ENCODE results near the gene PEX11A.
"Not testable (repeated sequence)": the region's sequence is repeated elsewhere in the genome, so short reads cannot be mapped to it uniquely, and the experiment has no call there.

PEX11A gene, protein sequence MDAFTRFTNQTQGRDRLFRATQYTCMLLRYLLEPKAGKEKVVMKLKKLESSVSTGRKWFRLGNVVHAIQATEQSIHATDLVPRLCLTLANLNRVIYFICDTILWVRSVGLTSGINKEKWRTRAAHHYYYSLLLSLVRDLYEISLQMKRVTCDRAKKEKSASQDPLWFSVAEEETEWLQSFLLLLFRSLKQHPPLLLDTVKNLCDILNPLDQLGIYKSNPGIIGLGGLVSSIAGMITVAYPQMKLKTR

DNA sequence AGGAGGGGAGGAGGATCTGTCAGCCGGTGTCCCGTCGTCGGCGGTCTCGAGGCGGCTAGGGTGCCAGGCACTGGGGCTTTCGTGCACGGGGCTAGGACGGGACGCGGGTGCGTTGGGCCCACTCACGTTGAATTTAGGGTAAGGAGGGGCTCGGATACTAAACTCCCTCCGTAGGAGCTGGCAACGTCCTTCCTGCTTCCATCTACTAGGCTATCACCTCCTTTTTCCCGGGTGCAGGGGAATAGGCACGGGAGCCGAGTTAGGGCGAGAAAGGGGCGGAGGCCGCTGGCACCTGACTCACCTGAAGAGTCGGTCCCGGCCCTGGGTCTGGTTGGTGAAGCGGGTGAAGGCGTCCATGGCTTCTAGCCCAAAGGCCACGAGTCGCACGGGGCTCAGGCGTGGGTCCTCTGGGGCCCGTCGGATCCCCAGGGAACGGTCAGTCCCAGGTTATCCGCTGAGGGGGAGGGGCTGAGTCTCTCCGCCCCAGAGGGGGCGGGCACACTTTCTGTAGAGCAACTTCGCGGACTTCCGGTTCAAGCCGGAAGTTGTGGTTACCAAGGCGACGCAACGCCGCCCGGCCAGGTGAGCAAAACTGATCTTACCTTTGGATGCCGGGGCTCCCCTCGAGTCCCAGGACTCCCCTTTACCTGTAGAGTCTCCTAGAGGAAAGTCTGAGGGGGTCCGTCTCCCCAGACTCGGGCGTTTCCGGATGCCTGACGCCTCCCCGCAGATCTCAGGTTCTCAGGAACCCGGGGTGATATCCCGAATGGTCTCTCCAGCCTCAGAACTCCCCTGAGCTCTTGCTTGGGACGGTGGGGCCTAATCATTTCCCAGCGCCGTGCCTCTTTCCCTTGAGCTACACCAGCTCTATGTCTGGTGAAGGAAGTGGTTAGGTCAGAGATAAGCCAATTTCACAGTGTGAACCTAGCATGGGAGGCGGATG lies at the start of gene PEX11A, which contains the start of gene WDR93:
PEX11A (minus strand) TSS at position 479 of the 943 bp plus-strand sequence; CDS start at position 357, 122 bp downstream.
WDR93 (plus strand) TSS at position 536 of the 943 bp plus-strand sequence. CDS start 10,936 bp downstream, outside the sequence.
- ATAC-seq = peak; percentile 89
- DNase-seq = peak; percentile 84

DNA sequence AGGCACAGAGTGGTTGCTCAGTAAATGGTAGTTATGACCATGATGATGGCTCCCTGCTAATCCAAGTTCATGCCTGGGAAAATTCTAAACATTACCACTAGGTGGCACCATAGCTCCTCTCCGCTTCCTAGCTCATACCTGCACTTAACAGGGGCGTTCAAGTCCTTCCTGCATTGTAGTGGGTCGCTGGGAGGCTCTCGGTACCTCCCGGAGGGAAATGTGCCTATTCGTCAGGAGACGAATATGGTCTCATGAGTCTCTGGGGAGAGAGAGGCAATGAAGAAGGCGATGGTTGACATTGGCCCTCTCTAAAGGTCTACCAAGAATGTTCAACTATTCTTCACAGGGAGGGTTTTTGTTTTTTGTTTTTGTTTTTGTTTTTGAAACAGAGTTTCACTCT lies 49.6 kb upstream of the PEX11A start:
- DNase-seq (peak; percentile 48), ATAC-seq (peak; percentile 74)

DNA sequence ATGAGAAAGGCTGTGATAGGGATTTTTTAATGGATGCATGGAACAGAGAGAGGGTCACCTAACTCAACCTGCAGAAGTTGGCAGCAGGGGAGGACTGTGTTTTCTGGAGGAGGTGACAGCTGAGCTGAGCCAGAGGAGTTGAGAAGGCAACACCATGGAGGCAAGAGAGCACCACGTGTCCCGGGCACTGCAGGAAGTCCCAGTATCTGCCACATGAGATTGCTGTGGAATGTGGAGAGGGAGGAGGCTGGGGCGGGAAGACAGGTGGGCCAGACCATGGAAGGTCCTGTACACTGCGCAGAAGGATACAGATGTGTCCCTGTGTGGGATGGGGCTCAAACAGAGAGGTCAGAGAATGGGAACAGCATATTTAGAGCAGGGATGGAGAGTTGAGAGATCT lies 45.2 kb upstream of the PEX11A start:
- ATAC-seq = no peak
- no peak for DNase-seq

DNA sequence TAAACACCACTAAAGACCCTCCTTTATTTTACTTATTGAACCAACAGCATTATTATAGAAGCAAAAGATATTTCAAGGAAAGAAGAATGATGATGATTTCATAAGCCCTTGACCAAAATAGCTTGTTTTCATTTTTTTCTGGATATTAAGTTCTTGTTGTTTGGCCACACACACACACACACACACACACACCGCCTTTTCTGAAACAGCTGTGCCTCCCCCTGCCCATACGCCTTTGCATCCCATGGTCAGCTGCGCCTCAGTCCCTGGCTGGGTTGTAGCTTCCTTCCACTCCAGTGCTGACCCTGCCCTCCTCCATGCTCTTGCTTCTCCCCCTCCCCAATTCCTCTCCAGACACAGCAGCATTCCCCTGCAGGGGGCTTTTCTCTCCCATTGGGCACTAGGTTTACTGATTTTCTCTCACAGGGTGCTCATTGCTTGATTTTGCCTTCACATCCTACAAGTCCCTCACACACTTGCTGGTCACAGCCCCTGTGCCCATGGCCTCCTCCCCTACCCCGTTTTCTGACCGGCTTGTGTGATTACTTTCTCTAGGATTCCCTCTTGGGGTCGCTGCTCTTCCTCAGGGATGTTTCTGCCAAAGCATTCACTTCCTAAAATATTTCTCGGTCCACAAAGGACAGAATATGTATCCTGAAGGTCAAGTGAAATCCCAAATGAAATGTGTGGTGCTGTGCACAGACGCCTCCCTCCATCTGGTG lies 42.1 kb upstream of the PEX11A start:
- DNase-seq (no peak), ATAC-seq (no peak)

DNA sequence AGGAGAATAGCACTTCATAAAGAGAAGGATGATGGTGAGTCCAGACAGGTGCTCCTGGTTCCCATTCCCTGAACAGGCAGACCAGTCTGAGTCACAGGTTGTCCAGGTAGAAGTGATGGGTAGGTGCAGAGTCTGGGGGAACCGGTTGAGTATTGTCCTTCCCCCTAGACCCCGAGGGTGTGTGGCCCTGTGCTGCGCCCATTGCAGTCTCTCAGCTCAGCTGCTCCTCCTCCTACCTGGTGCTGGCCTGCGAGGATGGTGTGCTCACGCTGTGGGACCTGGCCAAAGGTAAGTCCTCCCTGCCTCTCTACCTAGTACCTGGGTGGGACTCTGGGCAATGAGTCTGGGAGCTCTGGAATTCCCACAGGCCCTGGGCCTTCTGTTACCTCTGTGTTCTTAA lies 40.7 kb upstream of the PEX11A start:
- ATAC-seq (no peak), DNase-seq (no peak)

DNA sequence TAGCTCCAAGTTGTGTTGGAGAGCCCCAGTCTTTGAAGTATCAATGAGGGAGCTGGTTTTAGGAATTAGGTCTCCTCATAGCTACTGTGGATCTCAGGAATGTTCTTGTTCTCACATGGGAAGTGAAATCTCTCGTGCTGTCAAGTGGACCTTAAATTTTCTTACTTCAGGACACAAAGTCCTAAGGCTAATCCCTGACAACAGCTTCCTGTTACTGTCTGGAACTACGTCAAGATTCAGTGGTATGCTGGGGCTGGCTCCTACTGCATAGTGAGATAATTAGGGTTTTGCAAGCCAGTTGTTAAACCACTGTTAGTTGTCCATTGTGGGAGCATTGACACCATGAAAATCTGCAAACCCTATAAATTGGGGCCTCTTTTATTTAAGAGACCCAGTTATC lies 37.7 kb upstream of the PEX11A start:
- DNase-seq = no peak
- no peak for ATAC-seq

DNA sequence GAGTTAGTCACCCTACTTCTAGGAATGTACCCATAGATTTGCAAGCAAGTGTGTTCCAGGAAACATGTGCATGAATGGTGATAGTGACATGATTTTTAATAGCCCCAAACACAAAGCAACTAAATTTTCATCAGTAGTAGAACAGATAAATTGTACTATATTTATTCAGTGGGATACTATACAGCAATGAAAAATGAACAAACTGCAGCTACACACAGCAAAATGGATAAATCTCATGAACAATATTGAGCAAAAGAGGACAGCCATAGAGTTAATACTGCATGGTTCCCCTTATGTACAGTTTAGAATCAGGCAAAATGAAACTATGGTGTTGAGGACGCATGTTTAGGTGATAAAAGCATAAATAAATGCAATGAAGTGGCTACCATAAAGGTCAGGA lies 34.5 kb upstream of the PEX11A start:
- DNase-seq (no peak), ATAC-seq (no peak)

DNA sequence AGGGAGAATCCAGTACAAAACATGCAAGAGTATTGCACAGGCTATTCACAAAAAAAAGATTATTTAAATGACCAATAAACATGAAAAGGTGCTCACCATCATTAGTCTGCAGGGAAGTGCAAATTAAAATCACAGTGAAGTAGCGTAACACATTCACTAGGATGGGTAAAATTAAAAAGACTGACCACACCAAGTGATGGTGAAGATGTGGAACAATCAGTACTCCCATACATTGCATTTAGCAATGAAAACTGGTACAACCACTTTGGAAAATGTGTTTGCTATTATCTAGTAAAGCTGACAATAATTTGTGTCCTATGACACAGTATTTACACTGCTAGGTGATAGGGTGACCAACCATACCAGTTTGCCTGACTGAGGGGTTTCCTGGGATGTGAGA lies 34.1 kb upstream of the PEX11A start:
- ATAC-seq = no peak
- DNase-seq = no peak

DNA sequence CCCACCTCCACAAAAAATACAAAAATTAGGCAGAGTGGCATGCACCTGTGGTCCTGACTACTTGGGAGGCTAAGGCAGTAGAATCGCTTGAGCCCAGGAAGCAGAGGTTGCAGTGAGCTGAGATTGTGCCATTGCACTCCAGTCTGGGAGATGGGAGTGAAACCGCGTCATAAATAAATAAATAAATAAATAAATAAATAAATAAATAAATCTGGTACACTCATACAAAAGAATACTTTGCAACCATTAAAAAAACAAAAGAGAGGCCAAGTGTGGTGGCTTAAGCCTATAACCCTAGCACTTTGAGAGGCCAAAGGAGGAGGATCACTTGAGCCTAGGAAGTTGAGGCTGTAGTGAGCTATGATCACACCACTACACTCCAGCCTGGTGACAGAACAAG lies 32.5 kb upstream of the PEX11A start:
- no peak for ATAC-seq
- DNase-seq = no peak

DNA sequence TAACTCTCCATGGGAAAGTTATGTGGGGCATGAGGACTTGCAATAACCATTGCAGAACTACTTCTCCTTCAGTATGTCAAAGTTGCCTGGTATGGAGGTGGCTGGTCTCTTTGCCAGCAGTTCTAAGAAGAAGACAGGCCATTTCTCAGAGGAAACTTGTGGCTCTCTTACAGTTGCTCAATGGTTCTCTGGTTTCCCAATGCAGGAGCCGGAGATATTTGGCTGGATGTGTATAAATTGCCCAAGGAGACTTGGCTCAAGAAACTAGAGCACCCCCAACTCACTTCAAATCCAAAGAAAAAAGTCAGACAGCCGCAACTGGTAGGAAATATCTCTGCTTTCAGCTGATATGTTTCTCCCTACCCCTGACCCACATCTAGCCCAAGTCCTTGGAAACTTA lies 24.2 kb upstream of the PEX11A start:
- no peak for ATAC-seq
- DNase-seq = no peak

DNA sequence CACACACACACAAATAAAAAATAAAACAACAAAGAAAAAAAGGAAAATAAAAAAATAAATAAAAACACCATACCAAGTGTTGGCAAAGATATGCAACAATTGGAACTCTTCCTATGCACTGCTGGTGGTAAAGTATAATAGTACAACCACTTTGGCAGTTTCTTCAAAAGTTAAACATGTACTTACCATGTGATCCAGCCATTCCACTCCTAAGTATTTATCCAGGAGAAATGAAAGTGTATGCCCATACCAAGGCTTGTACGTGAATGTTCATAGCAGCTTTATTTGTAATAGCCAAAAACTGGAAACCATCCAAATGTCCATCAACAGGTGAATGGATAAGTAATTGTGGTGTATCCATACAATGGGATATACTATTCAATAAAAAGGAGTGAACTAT lies 17.0 kb upstream of the PEX11A start:
- no peak for DNase-seq
- ATAC-seq = no peak

DNA sequence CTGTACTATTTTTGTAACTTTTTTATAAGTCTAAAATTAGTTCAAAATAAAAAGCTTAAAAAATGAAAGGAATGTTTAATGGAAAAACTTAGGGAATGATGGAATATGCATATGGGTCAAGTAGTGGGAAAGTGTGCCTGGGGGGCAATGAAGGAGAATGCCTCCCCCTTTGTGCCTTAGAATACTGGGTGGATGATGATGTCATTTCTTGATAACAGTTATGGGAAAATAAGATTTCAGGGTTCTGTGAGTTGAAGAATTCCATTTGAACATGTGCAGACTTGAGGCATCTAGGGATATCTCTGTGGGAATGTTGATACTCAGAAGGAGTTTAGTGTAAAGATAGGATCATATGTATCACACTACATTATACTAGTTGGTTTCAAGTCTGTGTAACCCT lies 13.9 kb upstream of the PEX11A start:
- ATAC-seq (no peak), DNase-seq (no peak)

DNA sequence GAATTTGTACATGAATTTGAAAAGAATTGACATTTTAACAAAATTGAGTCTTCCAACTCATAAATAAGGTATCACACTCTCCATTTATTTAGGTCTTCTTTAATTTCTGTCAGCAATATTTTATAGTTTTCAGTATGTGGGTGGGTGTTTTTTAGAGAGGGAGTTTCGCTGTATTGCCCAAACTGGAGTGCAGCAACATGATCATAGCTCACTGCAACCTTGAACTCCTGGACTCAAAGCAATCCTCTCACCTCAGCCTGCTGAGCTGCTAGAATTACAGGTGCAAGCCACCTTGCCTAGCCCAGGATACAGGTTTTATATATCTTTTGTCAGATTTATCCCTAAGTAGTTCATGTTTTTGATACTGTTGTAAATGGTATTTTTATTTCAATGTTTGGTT lies 4.6 kb upstream of the PEX11A start:
- DNase-seq (no peak), ATAC-seq (no peak)

DNA sequence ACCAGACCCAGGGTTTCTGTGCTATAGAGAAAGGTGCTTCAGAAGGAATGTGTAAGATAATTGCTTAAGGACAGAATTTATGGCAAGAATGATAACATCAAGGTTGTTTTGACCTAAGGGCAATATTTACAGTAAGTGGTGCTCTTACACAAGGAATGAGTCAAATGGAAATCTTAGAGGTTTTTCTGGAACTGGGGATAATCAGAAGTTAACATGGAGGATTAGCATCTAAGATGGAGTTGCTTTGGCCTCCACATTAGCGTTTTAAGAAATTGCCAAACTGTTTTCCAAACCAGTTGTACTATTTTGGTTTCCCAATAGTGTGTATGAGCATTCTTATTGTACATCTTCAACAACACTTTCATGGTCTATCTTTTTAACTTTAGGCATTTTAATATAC lies 3.1 kb upstream of the PEX11A start:
- no peak for DNase-seq
- ATAC-seq = no peak

DNA sequence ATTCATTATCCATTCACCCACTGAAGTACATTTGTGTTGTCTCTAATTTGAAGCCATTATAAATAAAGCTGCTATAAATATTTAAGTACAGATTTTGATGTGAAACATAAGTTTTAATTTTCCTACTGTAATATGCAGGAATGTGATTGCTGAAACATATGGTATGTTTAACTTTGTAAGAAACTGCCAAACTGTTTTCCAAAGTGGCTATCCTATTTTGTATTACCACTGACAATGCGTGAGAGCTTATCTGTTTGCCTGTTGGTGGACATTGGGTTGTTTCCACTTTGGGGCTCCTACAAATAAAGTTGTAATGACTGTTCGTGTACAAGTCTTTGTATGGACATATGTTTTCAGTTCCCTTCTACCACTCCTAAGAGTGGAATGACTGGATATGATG lies 2.5 kb upstream of the PEX11A start:
- no peak for ATAC-seq
- DNase-seq = no peak

DNA sequence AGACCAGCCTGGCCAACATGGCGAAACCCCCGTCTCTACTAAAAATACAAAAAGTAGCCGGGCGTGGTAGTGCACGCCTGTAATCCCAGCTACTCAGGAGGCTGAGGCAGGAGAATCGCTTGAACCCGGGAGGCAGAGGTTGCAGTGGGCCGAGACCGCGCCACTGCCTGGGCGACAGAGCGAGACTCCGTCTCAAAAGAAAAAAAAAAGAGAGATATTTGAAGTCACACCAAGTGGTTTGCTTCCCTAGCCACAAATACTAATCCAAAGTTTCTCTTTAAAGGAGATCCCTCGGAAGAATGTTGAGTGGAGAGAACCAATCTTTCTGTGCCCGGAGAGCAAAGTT lies 651 bp downstream of the PEX11A start:
- ATAC-seq = not testable (repeated sequence)

DNA sequence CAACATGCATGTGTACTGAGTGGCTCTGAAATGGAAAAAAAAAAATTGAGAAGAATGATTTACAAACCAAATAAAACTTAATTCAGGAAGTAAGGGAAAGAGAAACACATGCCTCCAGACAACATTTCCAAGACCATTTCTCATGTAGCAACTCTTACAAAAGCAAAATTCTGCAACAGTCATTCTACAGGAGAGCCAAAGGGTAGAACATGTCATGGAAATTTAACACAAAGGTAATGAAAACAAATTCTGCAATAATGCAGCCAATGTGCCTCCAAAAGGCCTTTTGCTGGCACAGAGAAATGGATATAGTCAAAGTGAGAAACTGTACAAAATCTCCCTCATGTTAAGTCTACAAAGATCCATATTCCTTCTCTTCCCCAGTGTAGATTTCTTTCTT lies 4.0 kb downstream of the PEX11A start:
- ATAC-seq (no peak), DNase-seq (no peak)

More for the DNA sequence above, 651 bp downstream of the PEX11A start:
- not testable (repeated sequence) for DNase-seq

DNA sequence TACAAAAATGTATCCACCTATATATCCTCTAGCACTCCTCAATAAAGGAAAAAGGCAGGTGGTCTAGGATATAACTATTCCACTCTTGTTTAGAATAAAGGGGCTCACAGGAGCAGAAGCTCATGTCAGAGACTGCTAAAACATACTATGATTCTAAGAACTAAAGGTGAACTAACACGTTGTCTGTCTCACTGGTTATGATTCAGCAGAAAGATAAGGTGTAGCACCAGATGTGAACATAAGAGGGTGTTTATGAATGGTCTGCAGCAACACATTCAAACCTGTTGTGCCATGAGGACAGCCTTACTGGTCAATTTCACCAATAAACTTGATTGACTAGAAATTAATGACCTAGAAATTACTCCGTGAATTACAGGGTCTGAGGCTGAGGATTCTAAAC lies 4.6 kb downstream of the PEX11A start:
- DNase-seq (no peak), ATAC-seq (no peak)

DNA sequence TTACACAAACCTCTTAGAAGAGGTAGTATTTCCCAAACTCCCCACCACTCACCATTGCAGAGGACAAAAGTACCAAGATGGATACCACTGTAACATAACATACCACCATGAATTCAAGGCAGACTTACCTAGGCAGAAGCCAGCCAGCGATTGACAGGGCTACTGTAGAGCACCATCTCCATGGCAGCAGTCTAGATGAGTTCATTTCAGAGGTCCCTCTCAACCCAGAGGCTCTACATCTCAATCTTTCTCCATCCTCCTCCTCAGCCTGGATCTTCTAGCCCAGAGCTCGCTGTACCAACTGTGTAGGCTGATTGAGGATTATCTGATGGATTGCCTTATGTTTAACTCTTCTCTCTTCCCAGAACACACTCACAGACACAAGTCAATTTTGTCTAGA lies 9.4 kb downstream of the PEX11A start:
- no peak for ATAC-seq
- no peak for DNase-seq

DNA sequence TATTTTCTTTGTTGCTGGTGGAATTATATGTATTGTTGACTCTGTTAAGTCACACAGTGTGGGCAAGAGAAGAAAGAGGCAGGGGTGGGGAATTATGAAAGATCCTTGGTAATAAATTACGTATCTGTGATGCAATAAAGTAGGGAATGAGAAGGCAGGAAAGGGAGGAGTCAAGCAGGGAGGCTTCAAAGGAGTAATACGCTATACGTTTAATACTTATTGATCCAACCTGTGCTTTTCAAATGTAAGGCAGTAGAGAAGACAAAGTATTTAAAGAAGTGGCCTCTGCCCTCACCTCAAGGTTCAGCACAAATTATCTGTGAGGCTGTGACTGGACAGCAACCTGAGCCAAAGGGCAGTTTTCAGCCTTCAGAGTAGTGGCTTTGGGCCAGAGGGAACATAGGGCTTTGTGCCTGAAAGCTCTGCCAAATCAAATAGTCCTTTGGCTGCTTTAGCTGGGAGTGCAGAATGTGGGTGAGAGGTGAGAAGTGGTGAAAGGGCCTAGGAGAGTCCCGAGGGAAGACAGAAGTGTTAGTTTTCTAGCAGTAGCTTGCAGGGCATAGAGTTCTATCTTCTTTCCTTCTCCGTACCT lies 10.2 kb downstream of the PEX11A start:
- DNase-seq (no peak), ATAC-seq (no peak)

DNA sequence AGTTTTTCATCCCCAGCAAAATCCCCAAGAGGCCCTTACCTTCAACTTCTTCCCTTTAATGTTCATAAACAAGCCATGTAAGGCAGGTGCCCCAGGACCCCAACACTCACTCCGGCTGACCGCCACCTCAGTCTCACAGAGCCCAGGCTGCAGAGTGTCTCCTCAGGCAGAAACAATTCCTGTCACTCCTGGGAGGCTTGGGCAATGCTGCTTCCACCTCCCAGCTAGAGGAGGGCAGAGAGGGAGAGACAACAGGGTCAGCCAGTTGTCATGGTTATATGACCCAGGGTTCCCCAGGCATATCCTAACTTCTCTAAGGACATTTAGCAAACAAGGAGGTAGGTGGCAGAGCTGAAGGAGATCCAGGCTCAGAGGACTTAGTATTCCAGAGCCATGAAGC lies 11.3 kb downstream of the PEX11A start, which contains the start of gene PLIN1:
PLIN1 (minus strand) TSS at position 156 of the 400 bp plus-strand sequence. CDS start 1,878 bp downstream, outside the sequence.
- DNase-seq (no peak), ATAC-seq (no peak)

DNA sequence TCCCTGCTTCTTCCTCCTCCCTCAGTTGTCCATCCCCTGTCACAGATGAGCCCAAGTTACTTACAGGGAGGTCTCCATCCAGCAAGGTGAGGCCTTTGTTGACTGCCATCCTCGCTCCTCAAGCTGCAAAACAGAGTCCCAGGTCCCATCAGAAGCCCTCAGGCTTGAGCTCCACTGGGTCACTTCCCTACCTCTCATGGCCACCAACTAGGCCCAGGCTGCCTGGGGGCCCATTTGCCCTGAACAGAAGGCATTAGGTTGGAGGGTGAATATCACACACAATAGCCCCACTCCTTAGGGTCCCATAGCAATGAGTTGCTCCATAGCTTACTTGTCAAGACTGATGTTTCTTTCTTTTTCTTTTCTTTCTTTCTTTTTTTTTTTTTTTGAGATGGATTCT lies 13.2 kb downstream of the PEX11A start:
- DNase-seq = no peak
- no peak for ATAC-seq
